Suprapubic skin (tissue), 4 donors: ENCODE data around the gene GSX2. TPM values are rescaled to one million over a fixed set of nuclear protein-coding genes. Genes with fewer than 3 reads are reported as not detected.

Experiments
- DNase-seq, 2 donors: peaks; one replicate each; pipeline ENCODE4 v3.0.0-alpha.2; 2019; ENCODE audit warnings: low spot score in 2 of 2
- H3K27ac ChIP-seq: fragments of 200-600 bp; sonication (generic); one replicate; pipeline ENCODE4 v1.5.1; 2019
- H3K27me3 ChIP-seq: fragments of 200-600 bp; sonication (generic); one replicate; pipeline ENCODE4 v1.5.1; 2019
- H3K36me3 ChIP-seq: fragments of 200-600 bp; sonication (generic); one replicate; pipeline ENCODE4 v1.5.1; 2019
- H3K4me1 ChIP-seq: fragments of 200-600 bp; sonication (generic); one replicate; pipeline ENCODE4 v1.5.1; 2019
- H3K4me3 ChIP-seq: fragments of 200-600 bp; sonication (generic); one replicate; pipeline ENCODE4 v1.5.1; 2019; ENCODE audit warnings: mild to moderate bottlenecking
- H3K9me3 ChIP-seq: fragments of 200-600 bp; sonication (generic); one replicate; pipeline ENCODE4 v1.5.1; 2019
- EP300 ChIP-seq: sonication (generic); formaldehyde crosslinking; IDR thresholded peaks from one replicate; pipeline ENCODE4 v1.6.1; 2017; ENCODE audit warnings: antibody characterized with exemption
- POLR2A ChIP-seq, 2 donors: fragments of 450-650 bp; IDR thresholded peaks; one replicate each; pipeline ENCODE4 v1.6.1; 2017; ENCODE audit warnings: antibody characterized with exemption in 2 of 2, mild to moderate bottlenecking in 2 of 2, moderate library complexity in 2 of 2
- POLR2AphosphoS5 ChIP-seq, 3 donors: sonication (generic); formaldehyde crosslinking; IDR thresholded peaks; one replicate each; pipeline ENCODE4 v1.6.1; 2017; ENCODE audit warnings: antibody characterized with exemption in 3 of 3
- WGBS: methylation state at CpG from one replicate; pipeline ENCODE4 v1.1.5; 2018; 5-methylcytosine and 5-hydroxymethylcytosine counted together
- total RNA-seq, 4 donors: library from RNA; depleted of rRNA; stranded (reverse); fragments of >200 nt; gene quantifications; one replicate each; pipeline ENCODE4 v1.1.0, GENCODE V29; 2016
- TF ChIP-seq, protein P1 (sequence below), 2 donors: fragments of 200-600 bp in 1 of 2; fragments of 450-650 bp in 1 of 2; sonication (generic) in 1 of 2; IDR thresholded peaks; one replicate each; pipeline ENCODE4 v1.5.1; 2016 to 2019; ENCODE audit warnings: antibody characterized with exemption in 2 of 2, mild to moderate bottlenecking in 1 of 2, moderate library complexity in 1 of 2

Gene GSX2
- total RNA-seq, 4 donors from 2014 or later, result 0.53 TPM; not detected in 3

DNA sequence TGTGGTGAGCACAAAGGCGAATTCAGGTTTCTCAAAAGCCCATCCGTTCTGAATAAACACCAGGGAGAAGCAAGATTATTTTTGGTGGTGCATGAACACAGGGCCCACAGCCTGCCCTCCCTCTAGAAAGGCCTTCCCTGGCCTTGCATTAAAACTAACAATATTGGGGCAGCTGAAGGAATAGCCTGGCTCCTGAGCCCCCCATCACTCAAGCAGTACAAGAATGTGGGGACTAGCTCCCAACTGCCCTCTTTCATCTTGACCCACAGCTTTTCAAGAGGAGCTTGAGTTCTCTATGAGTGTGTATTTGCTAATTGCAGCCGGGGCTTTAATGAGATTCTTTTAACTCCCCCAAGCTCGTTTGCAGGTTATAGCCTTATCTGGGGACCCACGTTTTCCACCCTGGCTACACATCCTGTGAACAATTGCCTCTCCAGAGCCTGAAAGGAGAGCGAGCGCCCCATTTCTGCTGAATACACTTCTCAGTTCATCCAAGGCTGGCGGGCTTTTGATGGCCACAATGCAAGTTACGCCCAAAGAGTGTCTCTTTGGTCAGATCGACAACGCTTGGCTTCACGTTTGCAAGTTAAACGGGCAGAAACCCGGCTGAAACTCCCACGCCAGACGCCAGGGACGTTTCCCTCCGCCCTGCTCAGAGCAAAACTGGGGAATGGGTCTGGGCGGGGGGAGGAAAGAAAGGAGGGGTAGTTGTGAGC lies 4.7 kb upstream of the GSX2 start:
- no peak for DNase-seq
- no peaks in the 10 kb centered on the region for H3K36me3 ChIP-seq
- TF ChIP-seq POLR2A (IDR thresholded peaks at IDR 0.05) (no peak), EP300 (no peak), POLR2AphosphoS5 (IDR thresholded peaks at IDR 0.05) (no peak)
- TF ChIP-seq, protein P1, sequence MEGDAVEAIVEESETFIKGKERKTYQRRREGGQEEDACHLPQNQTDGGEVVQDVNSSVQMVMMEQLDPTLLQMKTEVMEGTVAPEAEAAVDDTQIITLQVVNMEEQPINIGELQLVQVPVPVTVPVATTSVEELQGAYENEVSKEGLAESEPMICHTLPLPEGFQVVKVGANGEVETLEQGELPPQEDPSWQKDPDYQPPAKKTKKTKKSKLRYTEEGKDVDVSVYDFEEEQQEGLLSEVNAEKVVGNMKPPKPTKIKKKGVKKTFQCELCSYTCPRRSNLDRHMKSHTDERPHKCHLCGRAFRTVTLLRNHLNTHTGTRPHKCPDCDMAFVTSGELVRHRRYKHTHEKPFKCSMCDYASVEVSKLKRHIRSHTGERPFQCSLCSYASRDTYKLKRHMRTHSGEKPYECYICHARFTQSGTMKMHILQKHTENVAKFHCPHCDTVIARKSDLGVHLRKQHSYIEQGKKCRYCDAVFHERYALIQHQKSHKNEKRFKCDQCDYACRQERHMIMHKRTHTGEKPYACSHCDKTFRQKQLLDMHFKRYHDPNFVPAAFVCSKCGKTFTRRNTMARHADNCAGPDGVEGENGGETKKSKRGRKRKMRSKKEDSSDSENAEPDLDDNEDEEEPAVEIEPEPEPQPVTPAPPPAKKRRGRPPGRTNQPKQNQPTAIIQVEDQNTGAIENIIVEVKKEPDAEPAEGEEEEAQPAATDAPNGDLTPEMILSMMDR (IDR thresholded peaks at IDR 0.05), result no peak
- H3K27ac ChIP-seq, result no peak overlapping the region
- H3K4me3 ChIP-seq, result no peak overlapping the region
- no peaks in the 10 kb centered on the region for H3K9me3 ChIP-seq
- 44% methylated on average over 19 of the region's 19 CpGs for WGBS
- H3K4me1 ChIP-seq, result peaks cover 34% of the 10 kb centered on the region
- peaks cover 82% of the 10 kb centered on the region for H3K27me3 ChIP-seq

DNA sequence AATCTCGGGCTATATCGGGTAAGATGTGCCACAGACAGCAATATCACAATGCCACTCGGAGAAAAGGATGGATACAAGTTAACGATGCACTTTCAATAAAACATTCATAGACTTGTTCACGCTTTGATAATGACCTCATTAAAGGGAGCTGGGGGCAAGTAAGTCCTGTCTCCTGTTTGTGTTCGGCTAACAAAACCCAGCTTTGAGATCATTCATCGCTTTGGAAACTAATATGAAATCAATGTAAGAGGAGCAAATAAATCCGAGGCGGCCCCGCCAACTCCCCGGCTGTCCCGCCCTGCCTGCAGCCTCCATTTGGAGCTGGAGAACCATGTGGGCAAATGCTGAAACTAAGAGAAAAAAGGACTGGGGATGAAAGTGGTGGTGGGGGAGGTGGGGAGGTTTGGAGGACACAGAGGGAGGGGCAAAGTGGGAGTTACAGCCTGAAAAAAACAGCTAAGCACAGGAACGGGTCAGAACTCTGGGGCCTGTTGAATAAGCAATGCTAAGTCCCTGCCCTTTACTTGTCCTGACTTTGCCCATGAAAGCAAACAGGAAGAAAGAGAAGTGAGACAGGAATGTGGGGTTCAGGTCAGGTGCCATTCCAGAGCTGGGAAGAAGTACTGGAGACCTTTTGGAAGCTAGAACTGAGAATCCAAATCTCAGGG lies 3.5 kb upstream of the GSX2 start:
- 51% methylated on average over 13 of the region's 13 CpGs for WGBS
- no peaks in the 10 kb centered on the region for H3K36me3 ChIP-seq
- no peak for DNase-seq
- H3K4me3 ChIP-seq, result no peak overlapping the region
- TF ChIP-seq EP300, result no peak
- no peak for TF ChIP-seq POLR2A (IDR thresholded peaks at IDR 0.05)
- TF ChIP-seq, protein P1 (IDR thresholded peaks at IDR 0.05), result no peak
- TF ChIP-seq POLR2AphosphoS5 (IDR thresholded peaks at IDR 0.05), result no peak
- peaks cover 94% of the 10 kb centered on the region for H3K27me3 ChIP-seq
- H3K27ac ChIP-seq, result no peak overlapping the region
- peaks cover 40% of the 10 kb centered on the region for H3K4me1 ChIP-seq
- H3K9me3 ChIP-seq, result no peaks in the 10 kb centered on the region

DNA sequence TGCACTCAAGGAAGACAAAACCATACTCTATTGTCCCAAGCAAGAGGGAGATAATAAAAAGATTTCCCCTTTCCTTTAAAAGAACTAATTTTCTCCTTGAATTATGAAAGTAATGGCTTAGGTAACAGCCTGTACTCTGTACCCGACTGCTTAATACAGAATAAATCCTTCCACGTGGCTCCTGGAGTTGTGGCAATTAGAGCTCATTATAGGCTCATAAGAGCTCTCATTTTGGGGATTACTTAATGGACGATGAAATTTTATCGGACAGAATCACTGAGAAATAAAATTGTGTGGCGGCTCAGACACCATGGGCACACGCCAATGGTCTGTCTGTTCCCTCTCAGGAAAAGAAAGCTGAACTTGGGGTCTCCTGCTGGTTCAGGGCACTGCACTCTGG lies 2.8 kb upstream of the GSX2 start:
- peaks cover 100% of the 10 kb centered on the region for H3K27me3 ChIP-seq
- peaks cover 34% of the 10 kb centered on the region for H3K4me1 ChIP-seq
- TF ChIP-seq POLR2AphosphoS5 (IDR thresholded peaks at IDR 0.05) (no peak), POLR2A (IDR thresholded peaks at IDR 0.05) (no peak), EP300 (no peak)
- TF ChIP-seq, protein P1 (IDR thresholded peaks at IDR 0.05), result no peak
- H3K9me3 ChIP-seq, result no peaks in the 10 kb centered on the region
- no peak overlapping the region for H3K4me3 ChIP-seq
- no peaks in the 10 kb centered on the region for H3K36me3 ChIP-seq
- DNase-seq, result no peak
- WGBS, result 56% methylated on average over 6 of the region's 6 CpGs
- H3K27ac ChIP-seq, result no peak overlapping the region

DNA sequence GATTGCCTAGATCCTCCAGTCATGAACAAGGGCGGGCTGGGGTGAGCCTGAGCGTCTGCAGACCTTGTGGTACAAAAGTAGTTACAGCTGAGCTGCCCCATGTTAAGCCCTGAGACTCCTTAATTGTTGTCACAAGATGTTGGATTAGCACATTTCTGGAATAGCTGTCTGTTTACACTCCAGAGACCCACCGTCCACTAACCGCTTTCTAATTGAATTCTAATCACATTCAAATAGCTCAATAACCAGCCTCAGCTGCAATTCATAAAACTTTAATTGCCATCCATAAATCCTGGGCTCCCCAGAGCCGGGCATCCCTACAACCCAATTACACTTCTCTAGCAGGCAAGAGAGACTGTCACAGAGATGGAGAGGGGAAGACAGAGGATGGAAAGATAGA lies 1.6 kb upstream of the GSX2 start:
- Histone ChIP-seq H3K27me3 (peaks cover 100% of the 10 kb centered on the region), H3K4me3 (no peak overlapping the region), H3K27ac (no peak overlapping the region), H3K4me1 (peaks cover 29% of the 10 kb centered on the region), H3K9me3 (no peaks in the 10 kb centered on the region), H3K36me3 (no peaks in the 10 kb centered on the region)
- TF ChIP-seq, protein P1 (IDR thresholded peaks at IDR 0.05), result no peak
- no peak for TF ChIP-seq POLR2AphosphoS5 (IDR thresholded peaks at IDR 0.05)
- WGBS, result 23% methylated on average over 3 of the region's 5 CpGs
- no peak for DNase-seq

DNA sequence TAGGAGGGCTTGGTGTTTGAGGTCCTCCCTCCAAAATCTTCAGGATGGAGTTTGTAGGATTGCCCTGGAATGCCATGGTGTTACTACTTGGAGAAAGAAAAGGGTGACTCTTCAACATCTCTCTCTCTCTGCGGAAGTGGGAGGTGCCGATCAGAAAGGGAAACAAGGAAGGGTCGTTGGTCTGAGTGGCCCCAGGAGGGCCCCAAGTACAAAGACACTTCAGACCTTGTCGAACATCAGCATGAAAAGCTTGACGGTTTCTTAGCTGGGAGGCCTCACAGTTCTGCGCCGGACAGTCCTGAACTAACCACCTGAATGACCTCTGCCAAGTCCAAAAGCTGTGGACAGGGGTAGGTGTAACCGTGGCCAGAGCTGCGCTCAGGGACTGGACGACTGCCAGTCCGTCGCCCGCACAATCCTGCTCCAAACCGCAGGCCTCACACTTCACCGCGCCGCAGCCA lies 646 bp upstream of the GSX2 start:
- peaks cover 100% of the 10 kb centered on the region for H3K27me3 ChIP-seq
- H3K36me3 ChIP-seq, result no peaks in the 10 kb centered on the region
- H3K27ac ChIP-seq, result no peak overlapping the region
- TF ChIP-seq, protein P1 (IDR thresholded peaks at IDR 0.05), result no peak
- no peak for TF ChIP-seq EP300
- TF ChIP-seq POLR2AphosphoS5 (IDR thresholded peaks at IDR 0.05), result no peak
- TF ChIP-seq POLR2A (IDR thresholded peaks at IDR 0.05), result no peak
- peak overlapping the region; percentile 41 for H3K4me3 ChIP-seq
- no peaks in the 10 kb centered on the region for H3K9me3 ChIP-seq
- peaks cover 37% of the 10 kb centered on the region for H3K4me1 ChIP-seq
- WGBS, result 13% methylated on average over 17 of the region's 17 CpGs
- no peak for DNase-seq
